GM21529 (cell line): ENCODE data around the gene SORL1.

Source experiments
- ATAC-seq: cut with Tn5 transposase; IDR thresholded peaks from one replicate; pipeline ENCODE4 v1.9.1; 2021; ENCODE audit not compliant: unreplicated experiment

SORL1 gene

DNA sequence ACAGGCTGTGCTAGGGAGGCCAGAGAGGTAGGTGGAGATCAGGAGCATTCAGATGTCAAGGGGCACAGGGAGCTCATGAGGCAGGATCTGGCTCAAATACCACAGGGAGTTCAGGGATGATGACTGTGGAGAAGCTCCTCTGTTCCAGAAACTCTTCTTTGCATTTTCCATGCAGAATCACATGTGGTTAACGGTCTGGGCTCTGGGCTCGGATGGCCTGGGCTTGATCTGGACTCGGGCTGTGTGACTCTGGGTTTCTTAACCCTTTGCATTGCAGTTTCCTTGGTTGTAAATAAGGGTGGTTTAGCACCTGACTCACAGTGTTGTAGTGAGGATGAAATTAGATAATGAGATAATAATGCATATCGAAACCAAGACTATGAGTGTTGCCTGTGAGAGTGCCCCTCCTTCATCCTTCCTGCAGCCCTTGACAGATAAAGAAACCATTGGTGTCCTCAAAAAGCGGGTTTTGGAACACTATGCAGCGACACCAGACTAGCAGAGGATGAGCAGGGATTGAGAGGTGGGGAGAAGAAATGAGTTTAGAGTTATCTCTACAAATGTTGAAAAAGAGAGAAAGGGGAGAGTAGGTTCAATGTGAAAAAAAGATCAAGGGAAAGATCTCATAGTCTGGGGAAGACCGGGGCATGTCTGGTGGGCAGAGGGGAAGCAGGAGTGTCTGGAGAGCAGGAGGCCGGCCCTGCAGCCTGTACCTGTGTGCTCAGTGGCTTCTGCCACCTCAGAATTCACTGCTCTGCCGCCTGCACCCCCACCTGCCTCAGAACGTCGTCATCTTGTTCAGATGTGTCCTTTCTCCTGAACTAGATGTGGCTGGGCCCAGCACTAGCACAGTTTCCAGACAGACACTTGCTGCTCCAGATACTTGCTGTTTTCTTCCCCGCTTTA, 198.5 kb downstream of the SORL1 start:
- no peak for ATAC-seq

DNA sequence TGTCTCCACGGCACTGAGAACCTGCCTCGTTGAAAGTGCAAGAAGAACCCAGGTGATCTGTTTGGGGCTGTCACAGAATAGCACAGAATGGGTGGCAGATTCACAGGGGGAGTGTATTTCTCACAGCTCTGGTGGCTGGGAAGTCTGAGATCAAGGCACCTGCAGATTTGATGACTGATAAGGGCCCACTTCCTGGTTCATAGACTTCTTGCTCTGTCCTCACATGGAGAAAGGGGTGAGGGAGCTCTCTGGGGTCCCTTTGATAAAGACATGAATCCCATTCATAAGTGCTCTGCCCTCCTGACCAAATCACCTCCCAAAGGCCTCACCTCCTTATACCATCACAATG, 199.1 kb downstream of the SORL1 start:
- ATAC-seq: no peak

DNA sequence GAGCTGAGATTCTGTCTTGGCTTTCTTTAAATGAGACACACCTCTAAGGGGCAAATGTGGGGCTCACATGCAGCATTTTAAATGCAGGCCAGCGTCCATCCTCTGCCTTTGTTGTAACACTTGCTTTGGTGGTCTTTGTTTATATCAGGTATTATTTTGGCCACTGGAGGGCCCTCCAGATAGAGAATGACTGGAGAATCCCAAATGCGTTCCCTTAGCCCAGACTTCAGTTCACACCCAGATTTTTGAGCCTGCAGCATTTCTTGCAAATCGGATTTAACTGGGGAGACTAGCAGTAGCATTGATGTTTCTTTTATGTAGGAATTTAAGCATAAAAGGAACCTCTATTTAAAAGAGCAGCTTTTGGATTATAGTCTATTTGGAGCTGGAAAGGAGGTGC, 200.9 kb downstream of the SORL1 start:
- no peak for ATAC-seq

DNA sequence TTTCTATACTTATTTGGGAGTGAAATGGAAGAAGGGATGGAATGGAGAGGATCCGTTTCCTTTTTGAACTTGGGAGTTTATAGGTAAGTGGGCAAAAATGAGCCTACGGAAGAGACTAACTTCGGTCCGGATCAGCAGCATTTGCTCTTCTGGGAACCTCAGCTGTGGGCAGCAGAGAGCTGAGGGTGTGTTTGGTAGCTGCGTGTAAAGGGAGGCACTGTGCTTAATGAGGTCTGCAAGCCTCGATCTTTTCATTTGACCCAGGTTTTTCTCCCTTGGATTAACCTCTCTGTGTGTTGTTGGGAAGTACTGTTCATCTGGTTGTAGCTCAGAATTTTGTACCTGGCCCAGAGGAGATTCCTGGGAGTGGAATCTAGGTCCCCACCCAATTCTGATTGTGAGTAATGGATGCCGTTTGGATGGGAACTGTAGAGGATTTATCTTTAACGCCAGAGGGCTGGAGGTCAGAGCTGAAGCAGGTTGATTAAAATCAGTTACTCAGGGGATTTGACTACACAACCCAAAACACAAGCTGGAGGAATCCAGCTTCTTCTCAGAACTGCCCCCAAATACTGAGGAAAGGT, 202.2 kb downstream of the SORL1 start:
- ATAC-seq: no peak

DNA sequence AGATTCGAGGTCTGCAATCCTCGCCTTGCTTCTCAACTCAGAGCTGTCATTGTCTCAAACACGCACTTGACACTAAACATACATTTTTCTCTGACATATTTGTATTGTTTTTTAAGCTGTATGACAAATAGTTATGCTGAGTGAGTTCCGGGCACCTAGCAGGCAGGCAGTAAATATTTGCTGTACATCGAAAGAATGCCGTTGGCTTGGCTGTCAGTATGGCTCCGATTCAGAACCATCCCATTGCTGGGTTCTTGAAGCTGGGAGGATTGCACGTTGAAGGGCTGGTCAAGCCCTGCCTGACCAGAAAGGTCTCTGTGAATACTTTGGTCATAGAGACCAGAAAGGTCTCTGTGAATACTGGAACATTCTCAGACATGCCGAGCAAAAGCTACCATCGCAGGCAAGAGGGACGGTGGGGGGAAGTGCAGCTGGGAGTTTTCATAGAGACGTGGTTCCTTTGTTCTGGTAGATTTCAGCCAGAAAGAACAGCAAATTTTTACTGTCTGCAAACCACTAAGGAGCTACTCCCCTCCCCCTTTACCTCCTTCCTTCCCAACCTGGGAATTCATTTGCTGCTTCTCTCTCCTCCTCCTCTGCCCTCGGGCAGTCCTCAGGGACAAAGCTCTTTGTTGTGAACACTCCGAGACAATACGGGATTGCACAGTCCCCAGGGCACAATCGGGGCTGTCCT, 202.9 kb downstream of the SORL1 start:
- ATAC-seq: no peak

DNA sequence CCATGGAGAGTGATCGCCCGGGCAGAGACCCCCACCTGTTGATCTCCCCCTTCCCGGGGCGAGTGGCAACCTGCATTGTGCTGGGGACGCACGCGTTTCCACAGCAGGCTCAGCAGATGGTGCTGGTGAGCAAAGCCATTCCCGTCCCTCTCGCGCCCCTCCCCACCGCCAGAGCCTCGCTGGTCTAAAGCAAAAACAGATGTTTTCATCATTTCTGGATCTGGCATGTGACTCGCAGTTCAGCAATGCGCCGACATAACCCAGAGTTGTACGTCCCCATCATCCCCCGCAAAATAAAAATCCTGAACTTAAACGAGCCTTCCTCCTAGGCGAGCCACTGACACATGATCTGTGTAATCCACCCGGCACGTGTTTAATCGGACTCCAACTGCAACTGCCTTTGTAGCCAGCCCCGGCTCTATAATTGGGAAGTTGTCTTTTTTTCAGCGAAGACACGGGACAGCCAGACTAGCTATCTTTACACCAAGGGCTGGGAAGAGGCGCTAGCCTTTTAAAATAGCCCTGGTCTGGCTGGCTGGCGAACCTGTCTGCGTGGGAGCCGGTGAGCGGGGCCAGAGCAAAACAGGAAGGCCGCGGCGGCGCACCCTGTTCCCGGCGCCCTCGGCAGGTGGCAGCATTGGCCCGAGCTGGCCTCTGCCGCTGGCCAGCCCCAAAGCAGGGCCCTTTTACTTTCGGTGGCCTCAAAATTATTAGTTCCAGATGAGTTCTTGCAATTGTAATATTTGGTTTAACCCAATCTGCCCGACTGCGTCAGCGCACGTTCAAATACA, 203.6 kb downstream of the SORL1 start:
- ATAC-seq: peak; percentile 93

DNA sequence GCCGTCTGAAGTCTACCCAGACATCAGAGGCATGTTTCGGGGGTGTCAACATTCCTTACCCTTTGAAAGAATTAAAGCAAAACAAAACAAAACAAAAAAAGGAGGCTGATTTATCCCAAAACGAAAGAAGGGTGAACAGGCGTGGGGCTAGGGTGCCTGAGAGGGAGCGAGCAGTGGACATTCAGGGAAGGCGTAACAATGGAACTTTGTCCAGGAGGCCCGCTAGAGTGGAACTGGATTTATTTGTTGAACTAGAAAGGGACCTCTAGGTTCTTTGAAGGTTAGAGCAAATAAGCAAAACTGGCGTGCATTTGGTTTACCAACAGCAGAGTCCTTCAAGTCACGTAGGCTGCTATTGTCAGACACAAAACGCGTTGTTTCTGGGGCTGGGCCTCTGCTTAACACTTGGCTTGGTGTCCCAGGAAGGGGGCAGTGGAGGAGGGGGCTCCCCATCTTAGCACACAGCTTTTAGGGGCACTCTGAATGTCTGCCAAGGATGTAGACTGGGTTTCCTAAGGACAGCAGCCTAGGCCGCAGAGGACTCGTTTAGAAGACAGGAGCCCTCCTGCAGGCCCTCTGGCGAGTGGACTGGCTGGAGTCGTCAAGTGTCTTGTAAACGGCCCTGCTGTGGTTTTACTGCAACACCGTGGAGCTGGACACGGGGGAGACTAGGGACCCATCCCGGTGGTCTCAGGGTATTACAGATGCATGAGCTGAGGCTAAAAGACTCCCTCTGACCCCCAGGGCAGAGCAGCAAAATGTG, 204.4 kb downstream of the SORL1 start:
- ATAC-seq: no peak

DNA sequence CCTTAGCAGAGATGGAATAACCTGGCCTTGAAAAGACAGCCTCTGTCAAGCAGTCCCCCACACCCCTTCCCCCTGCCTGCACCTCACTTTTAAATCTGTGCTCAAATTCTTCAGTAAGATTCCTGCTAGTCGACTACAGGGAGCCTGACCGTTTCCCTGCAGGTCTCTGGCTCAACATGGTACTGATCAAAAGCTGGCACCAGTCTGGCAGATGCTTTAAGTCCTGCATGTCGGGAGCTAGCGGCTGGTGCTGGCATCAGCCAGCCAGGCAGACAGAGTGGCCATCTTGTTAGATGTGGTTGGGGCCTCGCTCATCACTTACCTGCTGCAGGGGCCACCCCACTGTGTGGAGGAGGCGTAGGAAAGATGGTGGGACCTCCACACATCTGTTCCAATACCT, 205.0 kb downstream of the SORL1 start:
- no peak for ATAC-seq

DNA sequence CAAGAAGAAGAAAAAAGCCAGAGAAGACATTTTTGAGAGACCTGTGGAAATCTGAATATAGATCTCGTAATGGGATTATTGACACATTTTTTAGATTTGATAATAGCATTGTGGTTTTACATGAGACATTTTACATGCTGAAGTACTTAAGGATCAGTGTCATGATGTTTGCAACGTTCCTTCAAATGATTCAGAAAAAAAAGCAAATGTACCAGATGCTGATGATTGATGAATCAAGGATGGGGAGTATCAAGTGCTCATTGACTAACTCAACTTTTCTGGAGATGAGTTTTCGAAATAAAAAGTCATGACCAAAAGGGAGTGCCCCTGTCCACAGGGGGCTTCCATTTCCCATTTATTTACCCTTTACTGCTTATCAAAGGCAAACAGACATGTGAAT, 207.7 kb downstream of the SORL1 start:
- no peak for ATAC-seq

DNA sequence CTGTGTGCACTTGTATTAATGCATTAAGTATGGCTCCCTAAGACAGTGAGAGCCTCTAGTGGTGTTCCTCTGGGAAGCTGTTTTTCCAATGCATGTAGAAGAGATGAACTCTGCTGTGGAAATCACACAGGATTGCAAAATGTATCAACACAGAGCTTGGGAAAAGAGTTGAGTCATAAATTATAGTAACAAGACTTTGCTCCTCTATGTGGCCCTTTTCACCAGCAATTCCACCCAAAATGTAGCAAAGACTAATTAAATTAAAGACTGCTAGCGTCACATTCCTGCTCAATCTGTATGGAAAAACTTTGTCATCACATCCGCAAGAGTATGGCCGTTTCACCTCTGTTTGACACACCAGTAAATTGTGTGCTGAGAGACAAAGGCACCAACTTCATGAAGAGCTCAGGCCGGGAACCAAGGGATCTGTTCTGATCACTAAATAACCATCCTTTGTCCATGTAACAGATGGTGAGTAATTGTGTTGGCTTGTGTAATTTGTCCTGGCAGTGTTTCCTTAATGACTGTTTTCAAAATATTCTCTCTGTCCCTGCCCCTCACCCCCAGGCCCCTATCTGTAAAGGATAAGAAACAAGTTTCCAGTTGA, 209.9 kb downstream of the SORL1 start:
- no peak for ATAC-seq

DNA sequence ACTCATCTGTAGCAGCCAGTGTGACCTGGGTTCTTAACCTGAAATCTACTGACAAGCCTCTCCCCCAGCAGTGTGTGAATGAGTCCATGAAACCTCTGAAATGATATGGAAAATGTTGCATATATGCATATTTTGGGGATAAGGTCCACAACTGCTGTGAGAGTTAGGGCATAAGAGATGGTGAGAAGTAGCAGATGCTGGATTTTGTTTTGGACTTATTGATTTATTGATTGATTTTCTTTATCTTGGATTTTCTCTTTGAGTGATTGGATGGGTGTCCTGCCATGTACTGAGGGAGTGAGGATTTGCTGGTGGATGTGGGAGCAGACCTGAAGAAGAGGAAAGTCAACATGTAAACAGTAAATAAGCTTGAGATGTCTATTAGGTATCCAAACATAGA, 212.0 kb downstream of the SORL1 start:
- no peak for ATAC-seq

DNA sequence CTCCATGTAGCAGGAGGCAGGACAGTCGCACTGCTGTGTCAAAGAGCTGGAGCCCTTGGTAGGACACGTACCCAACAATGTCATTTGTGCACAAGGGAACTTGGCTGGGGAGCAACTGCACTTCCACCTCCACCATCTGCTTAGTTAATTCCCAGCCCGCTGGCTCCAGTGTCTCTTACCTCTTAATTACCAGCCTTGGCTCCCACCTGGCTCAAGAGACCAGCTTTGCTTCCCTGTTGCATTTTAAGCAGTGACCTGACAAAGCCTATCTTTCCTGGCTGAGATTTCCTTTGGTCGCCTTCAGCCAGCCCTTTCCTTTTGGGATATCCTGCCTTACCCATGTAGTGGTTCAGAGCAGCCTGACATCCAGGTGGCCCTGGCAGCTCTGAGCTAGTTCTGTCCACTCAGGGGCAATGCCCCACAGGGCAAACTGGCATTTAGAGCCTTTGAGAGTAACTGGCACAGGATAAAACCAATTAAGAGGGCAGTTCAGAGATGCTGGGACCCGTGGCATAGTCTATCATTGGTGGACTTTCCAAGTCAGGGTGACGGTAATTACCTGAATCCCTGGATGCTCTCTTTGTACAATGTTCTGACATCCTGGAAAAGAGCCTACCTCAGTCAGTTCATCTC, 213.2 kb downstream of the SORL1 start:
- no peak for ATAC-seq

DNA sequence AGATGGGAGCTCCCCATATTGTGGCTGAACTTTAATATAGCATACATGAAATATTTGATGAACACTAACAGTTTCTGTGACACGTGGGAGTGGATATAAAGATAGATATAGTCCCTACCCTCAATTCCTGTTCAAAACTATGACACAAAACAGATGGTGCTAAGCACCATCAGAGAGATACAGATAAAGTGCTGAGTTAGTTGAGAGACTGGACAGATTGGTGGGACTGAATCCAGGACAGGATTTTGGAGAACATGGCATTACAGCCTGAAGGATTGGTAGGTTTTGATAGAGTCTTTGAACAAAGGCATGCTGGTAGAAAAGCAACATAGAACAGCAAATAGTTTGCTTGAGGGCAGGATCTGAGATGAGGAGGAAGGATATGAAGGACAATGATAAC, 215.7 kb downstream of the SORL1 start:
- no peak for ATAC-seq

DNA sequence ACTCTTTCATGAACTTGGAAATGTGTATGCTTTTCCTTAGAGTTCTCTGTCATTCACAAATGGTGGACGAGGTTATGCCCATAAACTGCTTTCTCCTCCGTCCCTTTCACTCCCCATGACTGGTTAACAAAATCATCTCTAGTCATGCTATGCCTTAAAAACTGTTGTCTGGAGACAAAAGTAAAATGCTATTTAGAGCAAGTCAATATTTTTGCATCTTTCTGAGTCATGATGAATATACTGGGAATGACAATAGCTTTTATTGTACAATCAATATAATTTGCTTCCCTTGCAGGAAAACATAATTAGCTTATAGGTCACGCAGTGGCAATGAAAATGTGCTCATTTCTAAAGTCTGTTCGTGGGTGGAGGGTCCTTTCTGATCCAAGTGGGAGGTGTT, 217.3 kb downstream of the SORL1 start:
- no peak for ATAC-seq

DNA sequence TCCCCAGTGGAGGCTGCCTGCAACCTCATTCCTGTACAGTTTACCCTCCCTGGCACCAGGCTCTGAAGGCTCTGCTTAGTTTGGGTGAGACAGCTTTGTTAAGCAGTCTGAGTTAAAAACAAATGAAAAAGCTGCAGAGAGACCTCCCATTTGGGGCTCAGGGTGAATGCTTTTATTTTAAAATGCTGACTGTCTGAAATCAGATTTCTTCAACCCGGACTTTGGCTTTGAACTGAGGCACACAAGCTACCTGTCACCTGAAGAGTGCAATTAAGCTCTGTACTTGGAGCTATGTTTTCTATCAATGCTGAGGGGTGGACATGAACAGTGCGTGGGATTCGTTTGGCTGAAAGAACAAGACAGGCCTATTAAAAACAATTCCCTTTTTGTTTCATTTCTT, 218.2 kb downstream of the SORL1 start:
- no peak for ATAC-seq

DNA sequence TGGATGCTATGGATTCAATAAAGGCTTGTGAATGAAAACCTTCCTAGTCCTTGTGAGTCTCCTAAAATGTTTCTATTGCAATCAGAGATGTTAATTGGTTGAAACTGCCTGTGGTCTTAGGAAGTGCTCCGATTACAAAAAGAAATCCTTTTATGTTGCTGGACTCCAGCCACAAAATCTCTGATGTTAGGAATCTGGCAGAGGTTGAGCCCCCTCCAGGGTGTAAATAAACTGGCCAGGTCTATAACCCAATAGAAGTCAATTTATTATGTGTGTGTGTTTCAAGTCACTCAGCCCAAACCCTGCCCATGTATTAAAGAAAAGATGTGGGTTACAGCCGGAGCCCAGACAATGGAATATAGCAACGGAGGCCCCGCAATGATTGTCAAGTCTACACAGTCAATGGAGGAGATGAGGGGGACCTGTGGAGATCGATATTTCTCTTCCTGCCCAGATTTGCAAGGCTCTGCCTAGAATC, 218.7 kb downstream of the SORL1 start:
- no peak for ATAC-seq

DNA sequence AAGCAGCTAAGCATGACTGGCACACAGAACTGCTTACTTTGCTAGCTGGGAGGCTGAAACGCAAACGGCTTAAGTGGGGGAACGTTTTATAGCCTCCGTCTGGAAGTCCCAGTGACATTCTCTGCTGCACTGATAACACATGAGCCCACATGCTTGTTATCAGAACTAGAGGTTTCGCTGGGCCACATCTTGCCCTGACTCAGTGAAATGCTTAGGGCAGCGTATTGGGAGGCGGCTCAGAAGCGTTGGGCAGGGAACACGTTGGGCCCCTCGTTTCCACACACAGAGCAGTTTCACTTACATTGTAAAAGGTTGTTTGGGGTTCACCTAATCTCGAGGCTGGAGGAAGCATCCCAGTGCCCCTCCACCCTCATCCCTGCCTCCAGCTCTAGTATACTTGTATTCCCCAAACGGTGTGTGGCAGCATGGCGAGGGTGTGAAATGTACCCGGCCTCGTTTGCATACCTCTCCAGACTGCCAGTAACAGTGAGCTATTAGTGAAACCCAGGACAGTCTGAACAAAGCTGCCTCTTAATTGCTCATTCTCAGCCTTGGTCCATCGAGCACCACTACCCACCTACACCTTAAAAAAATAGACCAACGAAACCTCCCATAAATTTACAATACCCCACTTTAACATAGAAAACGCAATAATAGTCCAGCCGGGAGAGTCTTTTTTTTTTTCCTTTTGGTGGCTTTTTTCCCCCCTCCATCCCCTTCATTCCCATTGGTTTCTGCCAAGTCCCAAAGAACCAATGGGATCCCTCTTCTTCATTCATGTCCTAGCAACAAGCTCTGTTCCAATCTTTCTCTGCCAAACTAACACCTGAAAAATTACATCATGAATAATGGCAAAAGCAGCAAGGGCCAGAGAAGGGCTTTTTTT, 219.4 kb downstream of the SORL1 start:
- ATAC-seq: no peak

DNA sequence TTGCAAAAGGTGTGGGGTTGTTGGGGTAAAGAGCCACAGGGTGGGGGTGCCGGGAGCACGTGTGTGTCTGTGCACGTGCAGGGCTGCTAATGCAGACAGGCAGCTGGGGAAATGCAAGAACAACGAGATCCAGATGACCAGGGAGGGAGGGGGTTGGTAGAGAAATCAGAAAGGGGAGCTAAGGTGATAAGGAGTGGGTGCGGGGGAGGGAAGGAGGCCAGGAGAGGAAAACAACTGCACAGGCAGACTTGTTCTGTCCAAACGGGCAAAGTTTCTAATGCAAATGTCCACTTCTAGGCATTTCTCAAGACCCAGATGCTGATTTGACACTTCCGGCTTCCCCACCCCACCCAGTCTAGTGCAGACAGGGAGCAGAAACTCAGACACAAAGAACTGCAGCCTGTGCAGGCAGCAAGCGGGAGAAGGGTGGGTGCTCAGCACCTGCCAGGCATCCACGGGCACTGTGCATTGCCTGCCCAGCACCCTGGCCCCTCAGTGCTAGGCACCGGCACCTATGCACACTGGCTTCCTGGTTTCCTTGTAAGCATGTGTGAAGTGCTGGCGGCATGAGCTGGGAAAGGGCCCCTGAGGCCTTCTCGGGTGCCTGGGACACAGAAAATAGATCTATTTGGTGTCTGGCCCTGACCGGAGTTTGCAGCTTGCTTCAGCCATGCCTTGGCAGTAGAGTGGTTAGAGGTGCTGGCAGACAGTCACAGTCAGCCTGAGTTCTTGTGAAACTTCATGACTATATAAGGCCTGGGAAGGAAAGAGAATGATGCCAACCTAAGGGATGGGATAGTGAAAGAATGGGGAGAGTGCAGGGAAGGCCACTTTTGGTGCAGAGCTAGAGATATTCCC, 220.7 kb downstream of the SORL1 start:
- ATAC-seq: no peak
